ENCODE data around the gene SMIM45.

The SMIM45 gene

GRCh38 chr22:41976961-41977566 is 25.1 kb downstream of the SMIM45 start (continued):
- no peak for TF ChIP-seq ZNF398 (tag by site-specific recombination; IDR thresholded peaks at IDR 0.05)
- peak; percentile 54; the same call in 1 of the 2 replicates for TF ChIP-seq ZBTB48 (tag by site-specific recombination; IDR thresholded peaks at IDR 0.05)
- no peak for TF ChIP-seq ZNF549 (tag by site-specific recombination; IDR thresholded peaks at IDR 0.05)
- TF ChIP-seq ZNF114 (tag by site-specific recombination; IDR thresholded peaks at IDR 0.05) = no peak
- TF ChIP-seq SP2 (tag by site-specific recombination; IDR thresholded peaks at IDR 0.05) = no peak
- TF ChIP-seq ZBTB10 (tag by site-specific recombination; IDR thresholded peaks at IDR 0.05) = no peak
- TF ChIP-seq HOXC10 (CRISPR knock-in tag; IDR thresholded peaks at IDR 0.05) = no peak
- no peak for TF ChIP-seq BCL11B (tag by site-specific recombination; IDR thresholded peaks at IDR 0.05; ENCODE audit: low read depth)
- no peak for TF ChIP-seq ZNF146 (tag by site-specific recombination; IDR thresholded peaks at IDR 0.05)
- TF ChIP-seq CTCF (tag by site-specific recombination; IDR thresholded peaks at IDR 0.05) = 0 out of 2 replicates have a peak, but pooled peaks have one; percentile 30
- TF ChIP-seq KLF7 (tag by site-specific recombination; IDR thresholded peaks at IDR 0.05; ENCODE audit: borderline replicate concordance) = no peak
- no peak for TF ChIP-seq ZNF629 (tag by site-specific recombination; IDR thresholded peaks at IDR 0.05)
- TF ChIP-seq ZFHX2 (tag by site-specific recombination; conservative IDR thresholded peaks at IDR 0.05) = peak; percentile 68
- no peak for TF ChIP-seq ZNF488 (tag by site-specific recombination; IDR thresholded peaks at IDR 0.05)
- TF ChIP-seq ZFP37 (tag by site-specific recombination; IDR thresholded peaks at IDR 0.05) = no peak
- no peak for TF ChIP-seq ZNF623 (tag by site-specific recombination; IDR thresholded peaks at IDR 0.05)
- no peak for TF ChIP-seq ZBTB21 (tag by site-specific recombination; IDR thresholded peaks at IDR 0.05)
- TF ChIP-seq ZNF148 (tag by site-specific recombination; IDR thresholded peaks at IDR 0.05; ENCODE audit: borderline replicate concordance) = no peak
- no peak for TF ChIP-seq ZNF645 (tag by site-specific recombination; IDR thresholded peaks at IDR 0.05)
- TF ChIP-seq ZNF560 (tag by site-specific recombination; IDR thresholded peaks at IDR 0.05; ENCODE audit: borderline replicate concordance) = no peak
- no peak for TF ChIP-seq ZBTB44 (tag by site-specific recombination; IDR thresholded peaks at IDR 0.05)
- TF ChIP-seq BCL11A (tag by site-specific recombination; IDR thresholded peaks at IDR 0.05; ENCODE audit: low read depth) = no peak
- TF ChIP-seq ATF2 (tag by site-specific recombination; IDR thresholded peaks at IDR 0.05; ENCODE audit: low read depth) = no peak
- TF ChIP-seq SP7 (tag by site-specific recombination; IDR thresholded peaks at IDR 0.05) = 0 out of 2 replicates have a peak, but pooled peaks have one; percentile 12
- no peak for TF ChIP-seq ZNF211 (tag by site-specific recombination; IDR thresholded peaks at IDR 0.05; ENCODE audit: low read depth)
